B cell (primary cell): ENCODE results near the gene CUTA. TPM values are rescaled to one million over a fixed set of nuclear protein-coding genes. Genes with fewer than 3 reads are reported as not detected.
A peak's percentile ranks its signal among the peaks of the same experiment; 100 is the strongest.

Experiments used
- ATAC-seq: fragments of 200-7000 bp; cut with Tn5 transposase; one replicate; pipeline ENCODE4 v1.10.0; 2021; ENCODE audit warnings: low read depth, mild to moderate bottlenecking, moderate number of reproducible peaks, moderate library complexity
- CTCF ChIA-PET: fragments of 350-600 bp; sonication (Branson Sonifier 250); formaldehyde crosslinking; loops from one replicate; lab custom pipeline; 2021; ENCODE audit warnings: antibody characterized with exemption, inconsistent platforms; lab: Charles Lee
- POLR2A ChIA-PET: fragments of 350-600 bp; sonication (Branson Sonifier 250); formaldehyde crosslinking; loops from one replicate; lab custom pipeline; 2021; ENCODE audit warnings: antibody characterized with exemption; lab: Charles Lee
- DNase-seq: peaks from one replicate; pipeline ENCODE4 v3.0.0; 2013
- H2AFZ ChIP-seq: 2 replicates; pipeline ENCODE4 v1.6.1; 2012; ENCODE audit warnings: mild to moderate bottlenecking, low read depth, low read length; ENCODE audit not compliant: insufficient read depth, poor library complexity, severe bottlenecking
- H3K27ac ChIP-seq, 2 donors: 1 replicate in 1 of 2; 2 replicates in 1 of 2; pipeline ENCODE4 v1.5.1; 2012 to 2013; ENCODE audit warnings: low read length in 2 of 2, mild to moderate bottlenecking in 2 of 2, moderate library complexity in 1 of 2
- H3K27me3 ChIP-seq, 4 experiments: fragments of 200-600 bp in 1 of 4; sonication (generic) in 1 of 4; replicated peaks in 1 of 4; 1 replicate in 2 of 4; 2 replicates in 2 of 4; pipeline versions ENCODE4 v1.6.1 to v1.7.0; 2013 to 2016; ENCODE audit warnings: low read length in 3 of 4, mild to moderate bottlenecking in 2 of 4, mixed read lengths in 1 of 4, moderate library complexity in 1 of 4; ENCODE audit not compliant: insufficient read depth in 4 of 4, control insufficient read depth in 3 of 4; ENCODE audit errors: control extremely low read depth in 1 of 4
- H3K36me3 ChIP-seq, 2 experiments: replicated peaks in 1 of 2; 1 replicate in 1 of 2; 2 replicates in 1 of 2; pipeline versions ENCODE4 v1.6.1 to v1.7.1; 2013; ENCODE audit warnings: low read length in 1 of 2; ENCODE audit not compliant: insufficient read depth in 2 of 2, control insufficient read depth in 1 of 2; ENCODE audit errors: control extremely low read depth in 1 of 2, extremely low read depth in 1 of 2
- H3K4me1 ChIP-seq, 2 donors: fragments of 200-600 bp in 1 of 2; sonication (generic) in 1 of 2; 1 replicate in 1 of 2; 2 replicates in 1 of 2; pipeline versions ENCODE4 v1.5.1 to v1.6.1; 2013 to 2017; ENCODE audit warnings: low read length in 2 of 2; ENCODE audit not compliant: control insufficient read depth in 2 of 2, insufficient read depth in 2 of 2
- H3K4me2 ChIP-seq: replicated peaks from 2 replicates; pipeline ENCODE3; 2012; ENCODE audit warnings: mild to moderate bottlenecking, low read depth, low read length; ENCODE audit not compliant: poor library complexity, severe bottlenecking
- H3K4me3 ChIP-seq, 5 experiments: fragments of 200-600 bp in 1 of 5; sonication (generic) in 1 of 5; 1 replicate in 3 of 5; 2 replicates in 2 of 5; pipeline versions ENCODE4 v1.5.1 to v1.7.0; 2011 to 2016; ENCODE audit warnings: low read length in 4 of 5, mild to moderate bottlenecking in 4 of 5, low read depth in 2 of 5, control low read depth in 1 of 5, moderate library complexity in 1 of 5; ENCODE audit not compliant: insufficient read depth in 1 of 5; ENCODE audit errors: control extremely low read depth in 1 of 5, extremely low read depth in 1 of 5
- H3K79me2 ChIP-seq: fragments of 200-600 bp; sonication (generic); one replicate; pipeline ENCODE4 v1.6.0; 2016; ENCODE audit warnings: low read length; ENCODE audit not compliant: control insufficient read depth, insufficient read depth
- H3K9ac ChIP-seq: fragments of 200-600 bp; sonication (generic); 2 replicates; pipeline ENCODE4 v1.6.1; 2017; ENCODE audit warnings: mild to moderate bottlenecking, low read length, moderate library complexity
- H3K9me3 ChIP-seq, 3 donors: one replicate each; pipeline versions ENCODE4 v1.6.1 to v1.7.1; 2013; ENCODE audit warnings: low read length in 2 of 3; ENCODE audit not compliant: control insufficient read depth in 2 of 3, insufficient read depth in 1 of 3; ENCODE audit errors: control extremely low read depth in 1 of 3
- H4K20me1 ChIP-seq: 2 replicates; pipeline ENCODE4 v1.6.0; 2012; ENCODE audit warnings: mild to moderate bottlenecking, low read length; ENCODE audit not compliant: insufficient read depth, control insufficient read depth, poor library complexity, severe bottlenecking
- H3K27ac Mint-ChIP-seq: one replicate; pipeline ENCODE4 v1.8.0; 2021; ENCODE audit warnings: mixed read lengths
- H3K27me3 Mint-ChIP-seq: one replicate; pipeline ENCODE4 v1.8.0; 2021; ENCODE audit warnings: mixed read lengths
- H3K4me1 Mint-ChIP-seq: one replicate; pipeline ENCODE4 v1.8.0; 2021; ENCODE audit warnings: mixed read lengths
- H3K4me3 Mint-ChIP-seq: one replicate; pipeline ENCODE4 v1.8.0; 2021; ENCODE audit warnings: mixed read lengths
- H3K9me3 Mint-ChIP-seq: one replicate; pipeline ENCODE4 v1.8.0; 2022; ENCODE audit warnings: mixed read lengths; ENCODE audit not compliant: insufficient read depth
- CTCF ChIP-seq: fragments of 200-600 bp; IDR thresholded peaks from one replicate; pipeline ENCODE4 v1.8.0; 2022; ENCODE audit warnings: antibody characterized with exemption, mild to moderate bottlenecking
- EZH2 ChIP-seq: IDR thresholded peaks from 2 replicates; pipeline ENCODE4 v1.6.1; 2012; ENCODE audit warnings: borderline replicate concordance, low read depth, mild to moderate bottlenecking, moderate library complexity, low read length; ENCODE audit not compliant: insufficient read depth, poor library complexity, severe bottlenecking
- WGBS: methylation state at CpG from one replicate; pipeline ENCODE4 v1.1.5; 2013; ENCODE audit warnings: missing lambda C conversion rate; ENCODE audit not compliant: insufficient coverage; 5-methylcytosine and 5-hydroxymethylcytosine counted together
- intact Hi-C: fragments of 100-400 bp; cut with micrococcal nuclease; formaldehyde crosslinking; loops from one replicate; pipeline ENCODE4 v1.10.0; 2022
- polyA plus RNA-seq: library from polyadenylated mRNA; depleted of rRNA; stranded (reverse); fragments of >200 nt; gene quantifications from 2 replicates; pipeline ENCODE4 v1.2.3, GENCODE V29; 2012
- total RNA-seq, 2 donors: library from RNA; stranded (reverse); fragments of 120-200 nt in 1 of 2; gene quantifications; 1 replicate in 1 of 2; 2 replicates in 1 of 2; pipeline versions ENCODE4 v1.2.3 to v1.2.4, GENCODE V29; 2013 to 2022

CUTA gene
- total and polyA plus RNA-seq, 2 donors (not counting 1 experiment from before 2014, with no cell fraction given), result 137 to 226 TPM

- Histone ChIP-seq H3K4me3 (no peak overlapping the region), H3K4me1 (peaks cover 6 to 13% of the 10 kb centered on the region in 2 donors), H3K9ac (no peak overlapping the region), H2AFZ (no peak overlapping the region), H3K27ac (no peak overlapping the region), H3K9me3 (no peaks in the 10 kb centered on the region), H3K79me2 (peaks cover 5% of the 10 kb centered on the region), H3K27me3 (no peaks in the 10 kb centered on the region), H3K4me2 (no peak overlapping the region), H4K20me1 (no peaks in the 10 kb centered on the region), H3K36me3 (no peaks in the 10 kb centered on the region)
- ChIA-PET POLR2A (interaction anchor here (0.6 kb wide), 1 partner anchor 57 kb away, joined by 5 read pairs; no protein-coding TSS in a partner anchor), CTCF (no interaction called here)
- no peak overlapping the region for H3K27ac Mint-ChIP-seq
- 97% methylated on average over 16 of the region's 17 CpGs for WGBS
- no peak overlapping the region for H3K4me3 Mint-ChIP-seq
- ATAC-seq, result no peak
- no peak for DNase-seq
- intact Hi-C loops, result no loop called here
- TF ChIP-seq CTCF (no peak), EZH2 (no peak)
- no peaks in the 10 kb centered on the region for H3K27me3 Mint-ChIP-seq
- no peaks in the 10 kb centered on the region for H3K9me3 Mint-ChIP-seq
- peaks cover 13% of the 10 kb centered on the region for H3K4me1 Mint-ChIP-seq
These were observed 11.8 kb downstream of the CUTA start for GRCh38 chr6:33406126-33406525.

- no peaks in the 10 kb centered on the region for H3K9me3 Mint-ChIP-seq
- DNase-seq (peak; percentile 17), ATAC-seq (no peak)
- intact Hi-C loops, result no loop called here
- Histone ChIP-seq H2AFZ (no peak overlapping the region), H3K9me3 (no peaks in the 10 kb centered on the region), H3K9ac (no peak overlapping the region), H3K36me3 (no peaks in the 10 kb centered on the region), H3K27me3 (no peaks in the 10 kb centered on the region), H3K4me1 (peaks cover 6 to 13% of the 10 kb centered on the region in 2 donors), H3K79me2 (peaks cover 3% of the 10 kb centered on the region), H3K4me3 (no peak overlapping the region), H3K27ac (no peak overlapping the region), H3K4me2 (no peak overlapping the region), H4K20me1 (no peaks in the 10 kb centered on the region)
- H3K4me1 Mint-ChIP-seq, result peaks cover 13% of the 10 kb centered on the region
- H3K4me3 Mint-ChIP-seq, result no peak overlapping the region
- peak overlapping the region; percentile 41 for H3K27ac Mint-ChIP-seq
- TF ChIP-seq CTCF (no peak), EZH2 (no peak)
- H3K27me3 Mint-ChIP-seq, result no peaks in the 10 kb centered on the region
- POLR2A ChIA-PET, result interaction anchor here (0.6 kb wide), 2 partner anchors 57 to 88 kb away, joined by 4 to 5 read pairs; partner anchors contain the start of gene ZBTB22
- WGBS, result 89% methylated on average over 15 of the region's 15 CpGs
- CTCF ChIA-PET, result no interaction called here
These were observed 12.4 kb downstream of the CUTA start for GRCh38 chr6:33405386-33405940.
